SIG-M5 (cell line): ENCODE measurements around the gene TNFRSF25.
"Not testable (repeated sequence)": the region's sequence is repeated elsewhere in the genome, so short reads cannot be mapped to it uniquely, and the experiment has no call there.

Experiments used
- DNase-seq: peaks from one replicate; lab custom pipeline; 2025; lab: John Stamatoyannopoulos, UW

TNFRSF25 gene

GRCh38 chr1:6501279-6501813 is 35.4 kb upstream of the TNFRSF25 start:
- no peak for DNase-seq

- no peak for DNase-seq
Observed at GRCh38 chr1:6500544-6501278, 34.7 kb upstream of the TNFRSF25 start.

GRCh38 chr1:6499296-6499695 is 33.3 kb upstream of the TNFRSF25 start:
- DNase-seq: no peak

- DNase-seq: no peak
Observed at GRCh38 chr1:6498576-6499111, 32.7 kb upstream of the TNFRSF25 start.

- DNase-seq: no peak
Observed at GRCh38 chr1:6497867-6498575, 32.0 kb upstream of the TNFRSF25 start.

- no peak for DNase-seq
Observed at GRCh38 chr1:6497215-6497866, 31.4 kb upstream of the TNFRSF25 start.

GRCh38 chr1:6496890-6497214 is 30.9 kb upstream of the TNFRSF25 start:
- no peak for DNase-seq

- DNase-seq: no peak
Observed at GRCh38 chr1:6496365-6496721, 30.4 kb upstream of the TNFRSF25 start.

GRCh38 chr1:6495540-6496364 is 29.8 kb upstream of the TNFRSF25 start:
- no peak for DNase-seq

GRCh38 chr1:6495041-6495441 is 29.1 kb upstream of the TNFRSF25 start:
- no peak for DNase-seq

- DNase-seq: no peak
Observed at GRCh38 chr1:6494627-6495026, 28.7 kb upstream of the TNFRSF25 start.

- not testable (repeated sequence) for DNase-seq
Observed at GRCh38 chr1:6493834-6494223, 27.9 kb upstream of the TNFRSF25 start.

- no peak for DNase-seq
Observed at GRCh38 chr1:6491966-6492365, 26.0 kb upstream of the TNFRSF25 start.

- no peak for DNase-seq
Observed at GRCh38 chr1:6491480-6491962, 25.5 kb upstream of the TNFRSF25 start, which contains the start of gene PLEKHG5. TSS of gene PLEKHG5 (minus strand) at chr1:6491667. CDS start at chr1:6477571, 14,096 bp downstream.

GRCh38 chr1:6491081-6491449 is 25.1 kb upstream of the TNFRSF25 start:
- no peak for DNase-seq

GRCh38 chr1:6490181-6491080 is 24.5 kb upstream of the TNFRSF25 start:
- DNase-seq: no peak

GRCh38 chr1:6489799-6490180 is 23.8 kb upstream of the TNFRSF25 start:
- no peak for DNase-seq

- no peak for DNase-seq
Observed at GRCh38 chr1:6489383-6489765, 23.4 kb upstream of the TNFRSF25 start.

GRCh38 chr1:6488602-6489382 is 22.8 kb upstream of the TNFRSF25 start:
- DNase-seq: no peak
